SH-SY5Y (cell line): ENCODE results near the gene PLCH1.

Experiments used
- GATA2 ChIP-seq: IDR thresholded peaks from 2 replicates; pipeline ENCODE4 v1.6.1; 2011; ENCODE audit warnings: mild to moderate bottlenecking, low read depth, low read length
- GATA3 ChIP-seq: IDR thresholded peaks from 2 replicates; pipeline ENCODE4 v1.6.1; 2011; ENCODE audit warnings: low read depth, mild to moderate bottlenecking, low read length, moderate library complexity

The PLCH1 gene

DNA sequence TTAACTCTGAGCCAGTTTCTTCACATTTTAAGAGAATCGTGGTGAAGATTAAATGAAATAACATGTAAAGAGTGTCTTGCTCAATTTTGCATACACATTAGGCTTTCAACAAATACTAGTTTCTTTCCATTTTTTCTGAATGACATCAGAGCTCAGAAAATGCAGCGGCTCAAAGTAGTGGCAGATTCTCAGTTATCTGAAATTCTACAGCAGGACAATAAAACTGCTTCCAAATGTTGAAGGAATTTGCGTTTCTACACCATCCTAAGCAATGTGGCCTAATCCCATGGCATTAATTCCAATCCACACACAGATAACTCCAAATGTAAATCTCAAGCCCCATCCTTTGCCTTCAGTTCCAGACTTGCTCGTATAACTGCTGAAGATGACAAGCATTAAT lies 115.8 kb downstream of the PLCH1 start:
- TF ChIP-seq GATA3 (no peak), GATA2 (no peak)

DNA sequence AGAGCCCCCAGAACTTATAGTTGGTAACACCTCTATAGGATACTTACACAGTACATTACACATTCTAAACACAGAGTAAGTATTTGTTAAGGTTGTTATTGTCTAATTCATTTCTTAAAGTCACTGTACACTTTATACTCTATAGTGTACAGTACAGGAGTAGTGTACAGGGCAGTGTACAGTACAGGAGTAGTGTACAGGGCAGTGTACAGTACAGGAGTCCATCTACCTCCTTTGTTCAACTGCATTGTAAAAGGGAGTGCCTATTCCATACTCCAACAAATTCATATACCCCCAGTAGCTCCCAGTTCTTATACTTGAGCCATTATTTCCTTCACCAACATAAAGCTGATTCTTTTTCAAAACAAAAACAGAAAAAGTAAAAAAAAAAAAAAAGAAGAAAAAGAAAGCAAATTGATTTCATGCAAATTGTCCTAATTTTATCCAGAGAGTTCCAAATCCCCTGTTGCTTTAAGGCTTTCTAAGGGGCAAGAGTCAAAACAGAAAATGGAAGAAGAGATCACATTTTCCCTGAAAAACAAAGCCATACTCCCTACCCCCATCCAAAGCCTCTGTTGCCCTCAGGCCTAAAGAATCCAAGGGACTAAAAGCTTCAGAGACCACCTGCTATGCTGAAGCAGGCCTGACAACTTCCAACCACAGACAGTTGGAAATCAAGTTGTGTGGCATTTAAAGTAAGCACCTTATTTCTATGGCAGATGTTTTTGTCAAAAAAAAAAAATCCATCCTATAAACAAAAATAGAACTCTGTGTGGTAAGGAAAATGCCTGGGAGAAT lies 125.6 kb downstream of the PLCH1 start:
- TF ChIP-seq GATA3, result no peak
- no peak for TF ChIP-seq GATA2

DNA sequence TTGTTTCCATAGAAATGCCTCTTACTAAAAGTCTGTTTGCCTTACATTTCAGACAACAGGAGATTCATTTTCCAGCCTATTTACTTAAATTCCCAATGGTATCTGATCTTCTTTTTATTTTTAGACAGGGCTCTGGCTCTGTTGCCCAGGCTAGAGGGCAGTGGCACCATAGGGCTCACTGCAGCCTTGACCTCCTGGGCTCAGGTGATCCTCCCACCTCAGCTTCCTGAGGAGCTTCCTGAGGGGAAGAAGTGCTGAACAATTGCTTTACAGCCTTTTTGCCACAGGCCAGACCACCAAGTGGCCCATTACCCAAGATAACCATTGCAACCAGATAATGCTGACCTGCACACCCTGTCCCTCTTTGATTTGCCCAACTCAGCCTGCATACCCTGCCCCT lies 126.3 kb downstream of the PLCH1 start:
- TF ChIP-seq GATA2 (no peak), GATA3 (no peak)

DNA sequence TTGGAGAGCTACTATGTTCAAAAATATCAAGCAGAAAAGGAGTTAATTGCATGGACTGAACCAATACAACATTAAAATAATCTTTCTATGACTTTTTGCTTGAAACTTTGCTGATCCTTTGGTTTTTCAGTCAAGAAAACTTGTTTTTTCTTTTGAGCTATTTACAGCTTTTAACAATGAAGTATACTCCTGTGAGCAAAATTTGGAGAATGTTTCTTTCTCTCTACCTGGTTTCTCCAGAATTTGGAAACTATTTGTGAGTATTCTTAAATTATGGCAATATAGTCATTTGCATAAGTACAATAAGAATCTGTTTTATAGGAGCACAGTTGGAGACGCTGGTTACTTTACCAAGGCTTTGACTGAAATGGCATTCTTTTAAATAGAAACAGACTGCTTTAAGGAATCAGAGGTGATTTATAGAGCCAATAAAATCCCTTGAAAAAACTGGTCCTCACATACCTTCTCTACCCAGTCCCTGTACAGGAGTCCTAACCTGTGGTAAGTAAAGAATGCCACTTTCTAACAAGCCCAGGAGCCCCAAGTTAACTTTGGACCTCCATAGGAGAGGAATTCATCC lies 127.4 kb downstream of the PLCH1 start:
- no peak for TF ChIP-seq GATA3
- no peak for TF ChIP-seq GATA2

GRCh38 chr3:155611456-155611855 lies 133.4 kb downstream of the PLCH1 start:
- TF ChIP-seq GATA3 (no peak), GATA2 (no peak)

DNA sequence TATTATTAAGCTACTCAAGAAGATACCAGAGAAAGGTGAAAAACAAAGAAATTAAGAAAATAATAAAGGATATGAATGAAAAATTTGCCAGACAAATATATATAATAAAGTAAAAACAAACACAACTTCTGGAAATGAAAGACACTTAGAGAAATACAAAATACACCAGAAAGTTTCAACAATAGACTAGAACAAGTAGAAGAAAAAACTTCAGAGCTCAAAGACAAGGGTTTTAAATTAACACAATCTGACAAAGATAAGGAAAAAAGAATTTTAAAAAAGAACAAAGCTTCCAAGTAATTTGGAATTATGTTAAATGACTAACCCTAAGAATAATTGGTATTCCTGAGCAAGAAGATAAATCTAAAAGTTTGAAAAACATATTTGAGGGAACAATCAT lies 135.3 kb downstream of the PLCH1 start:
- TF ChIP-seq GATA3 (no peak), GATA2 (no peak)

DNA sequence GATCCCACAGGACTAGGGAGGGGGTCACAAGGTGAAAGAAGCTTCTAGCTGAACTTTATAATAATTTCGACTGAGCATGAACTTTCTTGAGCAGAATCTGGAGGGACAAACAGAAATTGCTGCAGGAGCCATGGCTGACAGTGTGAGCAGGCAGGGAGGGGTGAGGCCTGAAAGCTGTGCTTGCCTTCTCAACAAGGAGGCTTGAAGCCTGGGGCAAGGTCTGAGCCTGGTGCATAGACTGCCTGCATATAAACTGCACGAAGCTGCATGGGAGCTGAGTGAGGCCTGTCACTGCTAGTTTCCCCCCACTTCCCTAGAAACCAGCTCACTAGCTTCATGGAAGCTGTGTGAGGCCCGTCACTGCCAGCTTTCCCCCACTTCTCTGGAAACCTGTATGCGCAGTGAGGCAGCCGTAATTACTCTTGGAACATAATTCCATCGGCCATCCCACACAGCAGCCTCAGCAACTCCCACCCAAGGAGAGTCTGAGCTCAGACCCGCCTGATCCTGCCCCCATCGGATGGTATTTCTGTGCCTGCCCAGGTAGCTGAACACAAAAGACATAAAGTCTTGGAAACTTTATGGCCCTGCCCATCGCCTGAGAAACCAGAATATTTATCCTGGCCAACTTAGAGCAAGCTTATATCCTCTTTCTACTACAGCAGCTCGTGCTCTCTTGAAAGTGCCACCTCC lies 136.5 kb downstream of the PLCH1 start:
- TF ChIP-seq GATA3 (no peak), GATA2 (no peak)

GRCh38 chr3:155607761-155608160 lies 137.1 kb downstream of the PLCH1 start:
- no peak for TF ChIP-seq GATA2
- TF ChIP-seq GATA3, result no peak

- TF ChIP-seq GATA2 (no peak), GATA3 (no peak)
Observed at GRCh38 chr3:155605571-155605970, 139.3 kb downstream of the PLCH1 start.

- TF ChIP-seq GATA3 (no peak), GATA2 (no peak)
Observed at GRCh38 chr3:155604967-155605366, 139.9 kb downstream of the PLCH1 start.

- TF ChIP-seq GATA3, result no peak
- TF ChIP-seq GATA2, result no peak
Observed at GRCh38 chr3:155604126-155604525, 140.7 kb downstream of the PLCH1 start.

DNA sequence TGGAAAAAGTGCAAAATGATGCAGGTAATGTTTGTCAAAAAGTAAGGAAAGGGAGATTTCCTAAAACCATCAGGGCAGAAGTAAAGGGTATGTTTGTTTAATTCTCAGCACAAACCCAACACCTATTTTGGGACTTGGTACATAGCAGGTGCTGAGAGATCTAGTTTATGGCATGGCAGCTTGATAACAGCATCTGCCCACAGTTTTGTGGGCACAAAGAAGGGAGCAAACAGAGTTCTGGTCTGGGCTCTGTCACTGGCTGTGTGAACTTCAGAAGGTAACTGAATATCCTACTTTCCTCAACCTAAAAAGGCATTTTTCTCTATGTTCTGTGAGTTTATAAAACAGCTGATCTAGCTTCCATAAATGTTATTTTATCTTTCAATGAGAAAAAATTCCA lies 141.6 kb downstream of the PLCH1 start:
- TF ChIP-seq GATA2 (no peak), GATA3 (no peak)

DNA sequence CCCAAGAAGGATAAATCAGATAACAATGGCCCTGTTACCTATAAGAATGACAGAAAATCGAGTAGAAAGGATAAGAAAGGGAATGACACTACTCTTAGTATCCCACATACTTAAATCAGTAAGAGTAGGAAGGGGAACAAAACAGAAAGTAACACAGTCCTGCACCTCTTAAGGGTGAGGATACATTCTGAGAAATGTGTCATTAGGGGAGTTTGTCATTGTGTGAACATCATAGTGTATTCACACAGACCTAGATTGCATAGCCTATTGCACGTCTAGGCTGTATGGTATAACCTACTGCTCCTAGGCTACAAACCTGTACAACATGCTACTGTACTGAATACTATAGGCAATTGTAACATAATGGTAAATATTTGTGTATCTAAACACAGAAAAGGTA lies 142.6 kb downstream of the PLCH1 start:
- TF ChIP-seq GATA3 (no peak), GATA2 (no peak)

GRCh38 chr3:155598671-155599070 lies 146.2 kb downstream of the PLCH1 start:
- TF ChIP-seq GATA2, result no peak
- no peak for TF ChIP-seq GATA3

GRCh38 chr3:155596615-155597014 lies 148.3 kb downstream of the PLCH1 start:
- TF ChIP-seq GATA2 (no peak), GATA3 (no peak)
